K562 (cell line): ENCODE data around the gene CLPSL2. TPM values are rescaled to one million over a fixed set of nuclear protein-coding genes. Genes with fewer than 3 reads are reported as not detected.

Experiments used
- CREB3L1 ChIP-seq: fragments of 450-650 bp; IDR thresholded peaks from 2 replicates; pipeline ENCODE4 v1.6.1; 2014; ENCODE audit warnings: low read depth, mild to moderate bottlenecking, moderate library complexity, borderline replicate concordance
- CSDE1 ChIP-seq, 2 experiments: fragments of 450-650 bp; IDR thresholded peaks; 2 replicates each; pipeline ENCODE4 v1.6.1; 2016; ENCODE audit warnings: mild to moderate bottlenecking in 1 of 2
- ELF2 ChIP-seq: fragments of 250-450 bp; sonication (Bioruptor Pico); IDR thresholded peaks from 2 replicates; pipeline ENCODE4 v1.5.0; 2021; ENCODE audit warnings: mild to moderate bottlenecking
- GABPA ChIP-seq: fragments of 200-800 bp; sonication (Bioruptor generic); conservative IDR thresholded peaks from 2 replicates; pipeline ENCODE4 v1.6.1; 2016; ENCODE audit warnings: low read depth, missing genetic modification characterization, missing compliant biosample characterization
- GABPB1 ChIP-seq: sonication (generic); formaldehyde crosslinking; IDR thresholded peaks from 2 replicates; pipeline ENCODE4 v1.8.0; 2022; ENCODE audit warnings: mild to moderate bottlenecking, missing genetic modification reagents
- GATAD2A ChIP-seq: fragments of 450-650 bp; IDR thresholded peaks from 2 replicates; pipeline ENCODE4 v1.6.1; 2017
- GTF3C2 ChIP-seq: IDR thresholded peaks from 3 replicates; pipeline ENCODE4 v1.6.1; 2011; ENCODE audit warnings: borderline replicate concordance, mild to moderate bottlenecking, moderate library complexity; ENCODE audit not compliant: insufficient read length; ENCODE audit errors: extremely low read depth
- HNRNPLL ChIP-seq: fragments of 200-400 bp; formaldehyde crosslinking; IDR thresholded peaks from 2 replicates; pipeline ENCODE4 v1.6.1; 2017; ENCODE audit warnings: low read length, low read depth, mild to moderate bottlenecking; ENCODE audit not compliant: poor library complexity, severe bottlenecking
- JUNB ChIP-seq: fragments of 450-650 bp; formaldehyde crosslinking; conservative IDR thresholded peaks from 2 replicates; pipeline ENCODE4 v1.4.0; 2020; ENCODE audit warnings: mild to moderate bottlenecking
- MTA2 ChIP-seq: fragments of 450-650 bp; IDR thresholded peaks from 2 replicates; pipeline ENCODE4 v1.6.1; 2016; ENCODE audit warnings: low read depth
- PML ChIP-seq: IDR thresholded peaks from 2 replicates; pipeline ENCODE4 v1.6.1; 2012; ENCODE audit warnings: low read length, inconsistent platforms
- PTRF ChIP-seq: fragments of 450-650 bp; IDR thresholded peaks from 2 replicates; pipeline ENCODE4 v1.6.1; 2016; ENCODE audit warnings: mild to moderate bottlenecking, missing genetic modification characterization, missing compliant biosample characterization
- RFX1 ChIP-seq: fragments of 450-650 bp; IDR thresholded peaks from 2 replicates; pipeline ENCODE4 v1.6.1; 2016; ENCODE audit warnings: mild to moderate bottlenecking, moderate library complexity
- RFX7 ChIP-seq: fragments of 250-450 bp; sonication (Bioruptor Pico); IDR thresholded peaks from 2 replicates; pipeline ENCODE4 v1.5.1; 2021; ENCODE audit warnings: mild to moderate bottlenecking
- SMARCA4 ChIP-seq: fragments of 450-650 bp; IDR thresholded peaks from 2 replicates; pipeline ENCODE4 v1.6.1; 2016
- ZNF347 ChIP-seq: fragments of 450-650 bp; formaldehyde crosslinking; IDR thresholded peaks from 2 replicates; pipeline ENCODE4 v1.4.0; 2020; ENCODE audit warnings: low read depth, mild to moderate bottlenecking, moderate library complexity
- ZNF354B ChIP-seq: fragments of 250-450 bp; sonication (Bioruptor Pico); IDR thresholded peaks from 2 replicates; pipeline ENCODE4 v1.4.0; 2020
- ZNF77 ChIP-seq: fragments of 250-450 bp; sonication (Bioruptor Pico); IDR thresholded peaks from 2 replicates; pipeline ENCODE4 v1.5.0; 2020
- ZSCAN29 ChIP-seq: fragments of 450-650 bp; IDR thresholded peaks from 2 replicates; pipeline ENCODE4 v1.6.1; 2017
- ZZZ3 ChIP-seq: fragments of 450-650 bp; IDR thresholded peaks from 2 replicates; pipeline ENCODE4 v1.6.1; 2016; ENCODE audit warnings: antibody characterized with exemption, mild to moderate bottlenecking, moderate library complexity
- polyA plus RNA-seq, 8 experiments: library from polyadenylated mRNA; depleted of rRNA in 4 of 8; stranded (reverse) in 5 of 8; unstranded in 3 of 8; fragments of >200 nt; fragmentation: Nextera tagmentation in 2 of 8; fragmentation: Illumina TruSeq in 1 of 8; extraction: Ambion mirVana in 2 of 8; extraction: Trizol in 1 of 8; gene quantifications; 2 replicates each; pipeline versions ENCODE4 v1.2.1 to v1.2.3, GENCODE V29; 2011 to 2014; ENCODE audit warnings: inconsistent platforms in 1 of 8, missing spikeins in 1 of 8
- total RNA-seq, 7 experiments: library from RNA; depleted of rRNA in 6 of 7; stranded (reverse); fragments of >200 nt in 6 of 7; fragmentation: Illumina TruSeq in 2 of 7; extraction: Trizol in 2 of 7; gene quantifications; 2 replicates each; pipeline versions ENCODE4 v1.2.1 to v1.2.3, GENCODE V29; 2011 to 2021; ENCODE audit warnings: low replicate concordance in 1 of 7
- TF ChIP-seq, protein P1 (sequence below): fragments of 450-650 bp; formaldehyde crosslinking; IDR thresholded peaks from 2 replicates; pipeline ENCODE4 v1.4.0; 2022; ENCODE audit warnings: mild to moderate bottlenecking, moderate library complexity

CLPSL2 gene
- total and polyA plus RNA-seq, 9 of the 15 experiments (the other 6 are each of a cell fraction or from before 2014, with no cell fraction given): not detected

GRCh38 chr6:35727935-35728682 is 48.3 kb upstream of the CLPSL2 start (continued):
- TF ChIP-seq CSDE1 (IDR thresholded peaks at IDR 0.05) (no peak), GABPA (0 out of 2 replicates have a peak, but pooled peaks have one; percentile 22), JUNB (CRISPR knock-in tag) (no peak), PML (no peak), GATAD2A (no peak; the same call in 1 of the 2 replicates), SMARCA4 (no peak), RFX7 (CRISPR knock-in tag) (no peak), ZNF354B (CRISPR knock-in tag) (no peak), CREB3L1 (peak; percentile 95), ZNF77 (CRISPR knock-in tag) (no peak), PTRF (tag) (no peak), ZSCAN29 (no peak), RFX1 (no peak), ZNF347 (CRISPR knock-in tag) (no peak), ZZZ3 (no peak), GABPB1 (CRISPR knock-in tag) (peak; percentile 72), GTF3C2 (no peak), MTA2 (no peak), ELF2 (no peak), HNRNPLL (peak; percentile 91)
- TF ChIP-seq, protein P1, sequence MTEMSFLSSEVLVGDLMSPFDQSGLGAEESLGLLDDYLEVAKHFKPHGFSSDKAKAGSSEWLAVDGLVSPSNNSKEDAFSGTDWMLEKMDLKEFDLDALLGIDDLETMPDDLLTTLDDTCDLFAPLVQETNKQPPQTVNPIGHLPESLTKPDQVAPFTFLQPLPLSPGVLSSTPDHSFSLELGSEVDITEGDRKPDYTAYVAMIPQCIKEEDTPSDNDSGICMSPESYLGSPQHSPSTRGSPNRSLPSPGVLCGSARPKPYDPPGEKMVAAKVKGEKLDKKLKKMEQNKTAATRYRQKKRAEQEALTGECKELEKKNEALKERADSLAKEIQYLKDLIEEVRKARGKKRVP (CRISPR knock-in tag): no peak
